GM18870 (cell line): ENCODE data around the gene TRPM8.
"Not testable (repeated sequence)": the region's sequence is repeated elsewhere in the genome, so short reads cannot be mapped to it uniquely, and the experiment has no call there.

Experiments used
- ATAC-seq: cut with Tn5 transposase; IDR thresholded peaks from one replicate; pipeline ENCODE4 v1.9.1; 2021; ENCODE audit warnings: moderate library complexity; ENCODE audit not compliant: unreplicated experiment

TRPM8 gene

GRCh38 chr2:233917116-233917515 lies at the start of gene TRPM8:
Gene TRPM8 (plus strand): TSS chr2:233917373. CDS start chr2:233926538, 9,165 bp downstream.
- no peak for ATAC-seq

GRCh38 chr2:233867993-233868532 lies 49.1 kb upstream of the TRPM8 start, which contains the start of gene MSL3B:
Gene MSL3B (minus strand): TSS chr2:233868386.
- no peak for ATAC-seq

- no peak for ATAC-seq
These were observed 45.7 kb upstream of the TRPM8 start for GRCh38 chr2:233871432-233871831.

- ATAC-seq: not testable (repeated sequence)
These were observed 45.0 kb upstream of the TRPM8 start for GRCh38 chr2:233872125-233872524.

- ATAC-seq: no peak
These were observed 34.8 kb upstream of the TRPM8 start for GRCh38 chr2:233882353-233882752.

- no peak for ATAC-seq
These were observed 24.4 kb upstream of the TRPM8 start for GRCh38 chr2:233892793-233893192.

- ATAC-seq: not testable (repeated sequence)
These were observed 20.9 kb upstream of the TRPM8 start for GRCh38 chr2:233896253-233896652.

- ATAC-seq: no peak
These were observed 15.8 kb upstream of the TRPM8 start for GRCh38 chr2:233901367-233901766.

- no peak for ATAC-seq
These were observed 15.3 kb upstream of the TRPM8 start for GRCh38 chr2:233901884-233902283.

- no peak for ATAC-seq
These were observed 11.2 kb upstream of the TRPM8 start for GRCh38 chr2:233905945-233906344.

GRCh38 chr2:233907627-233908026 lies 9.5 kb upstream of the TRPM8 start:
- no peak for ATAC-seq

- ATAC-seq: no peak
These were observed 4.3 kb upstream of the TRPM8 start for GRCh38 chr2:233912691-233913423.

- no peak for ATAC-seq
These were observed 2.0 kb upstream of the TRPM8 start for GRCh38 chr2:233915128-233915527.

- no peak for ATAC-seq
These were observed 2.1 kb downstream of the TRPM8 start for GRCh38 chr2:233919319-233919718.

GRCh38 chr2:233919938-233920337 lies 2.8 kb downstream of the TRPM8 start:
- no peak for ATAC-seq

GRCh38 chr2:233922471-233922870 lies 5.3 kb downstream of the TRPM8 start:
- ATAC-seq: no peak

- ATAC-seq: no peak
These were observed 8.2 kb downstream of the TRPM8 start for GRCh38 chr2:233925402-233925801.

- ATAC-seq: no peak
These were observed 9.6 kb downstream of the TRPM8 start for GRCh38 chr2:233926806-233927205.

- no peak for ATAC-seq
These were observed 11.6 kb downstream of the TRPM8 start for GRCh38 chr2:233928594-233929351.

- no peak for ATAC-seq
These were observed 12.3 kb downstream of the TRPM8 start for GRCh38 chr2:233929352-233930022.

- no peak for ATAC-seq
These were observed 17.4 kb downstream of the TRPM8 start for GRCh38 chr2:233934524-233934923.
